Caki2 (cell line): ENCODE results near the gene CYTH2. TPM values are rescaled to one million over a fixed set of nuclear protein-coding genes. Genes with fewer than 3 reads are reported as not detected.

Source experiments
- DNase-seq: peaks from one replicate; pipeline ENCODE4 v3.0.0-alpha.2; 2015; ENCODE audit warnings: low read depth
- in situ Hi-C: cut with HindIII; loops from 2 replicates; pipeline ENCODE4 v1.10.0; 2016; ENCODE audit warnings: low sequenced_read_pairs, low pct_unique_long_range_greater_than_20kb, mixed read lengths
- total RNA-seq: library from RNA; depleted of rRNA; stranded (reverse); fragments of >200 nt; shearing (Covaris generic); gene quantifications from 2 replicates; pipeline ENCODE4 v1.2.3, GENCODE V29; 2014; ENCODE audit warnings: low replicate concordance; rRNA removed

The CYTH2 gene
- total RNA-seq: 121 and 164 TPM in 2 replicates

GRCh38 chr19:48469289-48469881 lies at the start of gene CYTH2:
CYTH2 (plus strand) TSS chr19:48469369; CDS start chr19:48469508, 139 bp downstream.
- in situ Hi-C loops: no loop called here
- no peak for DNase-seq

- DNase-seq: no peak
- in situ Hi-C loops: no loop called here
Observed at GRCh38 chr19:48421548-48421947, 47.6 kb upstream of the CYTH2 start.

GRCh38 chr19:48424694-48425219 lies 44.4 kb upstream of the CYTH2 start:
- in situ Hi-C loops: no loop called here
- peak; percentile 79 for DNase-seq

- in situ Hi-C loops: no loop called here
- no peak for DNase-seq
Observed at GRCh38 chr19:48428670-48429069, 40.5 kb upstream of the CYTH2 start.

- no peak for DNase-seq
- in situ Hi-C loops: no loop called here
Observed at GRCh38 chr19:48433337-48433736, 35.8 kb upstream of the CYTH2 start.

- no peak for DNase-seq
- in situ Hi-C loops: no loop called here
Observed at GRCh38 chr19:48436586-48436985, 32.6 kb upstream of the CYTH2 start.

GRCh38 chr19:48441360-48442050 lies 27.7 kb upstream of the CYTH2 start:
- no peak for DNase-seq
- in situ Hi-C loops: no loop called here

- in situ Hi-C loops: no loop called here
- no peak for DNase-seq
Observed at GRCh38 chr19:48442116-48443035, 26.8 kb upstream of the CYTH2 start.

- no peak for DNase-seq
- in situ Hi-C loops: no loop called here
Observed at GRCh38 chr19:48443256-48443655, 25.9 kb upstream of the CYTH2 start.

GRCh38 chr19:48443731-48444128 lies 25.4 kb upstream of the CYTH2 start:
- in situ Hi-C loops: no loop called here
- no peak for DNase-seq

GRCh38 chr19:48444129-48444935 lies 24.8 kb upstream of the CYTH2 start:
- DNase-seq: no peak
- in situ Hi-C loops: no loop called here

GRCh38 chr19:48444936-48445200 lies 24.3 kb upstream of the CYTH2 start:
- in situ Hi-C loops: no loop called here
- DNase-seq: no peak

- in situ Hi-C loops: no loop called here
- no peak for DNase-seq
Observed at GRCh38 chr19:48445256-48445605, 23.9 kb upstream of the CYTH2 start.

GRCh38 chr19:48445606-48446481 lies 23.3 kb upstream of the CYTH2 start, which contains the start of gene GRWD1:
GRWD1 (plus strand) TSS chr19:48445983; CDS start chr19:48446006, 23 bp downstream.
- in situ Hi-C loops: no loop called here
- peak; percentile 98 for DNase-seq

GRCh38 chr19:48446579-48446978 lies 22.6 kb upstream of the CYTH2 start:
- in situ Hi-C loops: no loop called here
- no peak for DNase-seq

- in situ Hi-C loops: no loop called here
- no peak for DNase-seq
Observed at GRCh38 chr19:48448563-48448962, 20.6 kb upstream of the CYTH2 start.

GRCh38 chr19:48450441-48450840 lies 18.7 kb upstream of the CYTH2 start:
- in situ Hi-C loops: no loop called here
- DNase-seq: no peak
